GM12865 (cell line): ENCODE results near the gene ZNF471.

Experiments
- DNase-seq: peaks from one replicate; pipeline ENCODE4 v3.0.0; 2010; ENCODE audit warnings: low read depth
- H3K4me3 ChIP-seq: 2 replicates; pipeline ENCODE4 v1.5.1; 2011; ENCODE audit warnings: mild to moderate bottlenecking, low read depth, low read length, control low read depth
- CTCF ChIP-seq: IDR thresholded peaks from 2 replicates; pipeline ENCODE4 v1.5.1; 2011; ENCODE audit warnings: low read length, control low read depth, low read depth, inconsistent platforms; ENCODE audit not compliant: insufficient read depth; ENCODE audit errors: missing control alignments

Gene ZNF471

GRCh38 chr19:56543776-56544175 lies 36.1 kb downstream of the ZNF471 start:
- no peak for TF ChIP-seq CTCF
- no peak overlapping the region for H3K4me3 ChIP-seq

DNA sequence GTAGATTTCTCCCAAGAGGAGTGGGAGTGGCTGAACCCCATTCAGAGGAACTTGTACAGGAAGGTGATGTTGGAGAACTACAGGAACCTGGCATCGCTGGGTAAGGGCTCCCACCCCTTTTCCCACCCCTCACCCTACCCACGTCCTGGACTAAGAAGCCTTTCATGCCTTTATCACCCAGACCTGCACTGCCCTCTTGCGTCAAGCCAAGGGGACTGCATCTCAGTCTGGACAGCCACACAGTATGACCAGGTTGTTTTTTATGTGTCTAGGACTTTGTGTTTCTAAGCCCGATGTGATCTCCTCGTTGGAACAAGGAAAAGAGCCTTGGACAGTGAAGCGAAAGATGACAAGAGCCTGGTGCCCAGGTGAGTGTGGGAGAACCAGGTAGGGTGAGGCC lies 39.9 kb downstream of the ZNF471 start:
- TF ChIP-seq CTCF: peak; percentile 18
- no peak for DNase-seq

More at GRCh38 chr19:56543776-56544175, 36.1 kb downstream of the ZNF471 start:
- no peak for DNase-seq

GRCh38 chr19:56554272-56554869 lies 46.7 kb downstream of the ZNF471 start:
- H3K4me3 ChIP-seq: no peak overlapping the region
- no peak for DNase-seq
- no peak for TF ChIP-seq CTCF

More for the DNA sequence above, 39.9 kb downstream of the ZNF471 start:
- H3K4me3 ChIP-seq: no peak overlapping the region

DNA sequence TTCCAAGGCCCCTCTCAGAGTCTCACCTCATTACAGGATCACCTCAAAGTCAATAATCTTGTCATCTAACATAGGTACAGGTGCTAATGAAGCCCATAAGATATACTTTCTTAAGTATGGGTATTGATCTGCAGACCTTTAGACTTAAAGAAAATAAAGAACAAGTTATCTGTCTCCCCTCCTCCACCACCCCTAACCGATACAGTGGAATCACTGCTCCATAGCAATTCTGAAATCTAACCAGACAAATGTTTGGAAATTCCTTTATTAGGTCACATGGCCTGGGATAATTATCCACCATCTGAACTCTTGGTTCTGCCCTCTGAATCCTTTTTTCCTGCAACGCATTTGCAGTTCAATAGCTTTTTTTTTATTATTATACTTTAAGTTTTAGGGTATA lies 55.1 kb downstream of the ZNF471 start:
- DNase-seq: no peak
- H3K4me3 ChIP-seq: no peak overlapping the region
- TF ChIP-seq CTCF: no peak

GRCh38 chr19:56566904-56567273 lies 59.2 kb downstream of the ZNF471 start:
- TF ChIP-seq CTCF: no peak
- H3K4me3 ChIP-seq: peak overlapping the region; percentile 67
- peak; percentile 2 for DNase-seq

DNA sequence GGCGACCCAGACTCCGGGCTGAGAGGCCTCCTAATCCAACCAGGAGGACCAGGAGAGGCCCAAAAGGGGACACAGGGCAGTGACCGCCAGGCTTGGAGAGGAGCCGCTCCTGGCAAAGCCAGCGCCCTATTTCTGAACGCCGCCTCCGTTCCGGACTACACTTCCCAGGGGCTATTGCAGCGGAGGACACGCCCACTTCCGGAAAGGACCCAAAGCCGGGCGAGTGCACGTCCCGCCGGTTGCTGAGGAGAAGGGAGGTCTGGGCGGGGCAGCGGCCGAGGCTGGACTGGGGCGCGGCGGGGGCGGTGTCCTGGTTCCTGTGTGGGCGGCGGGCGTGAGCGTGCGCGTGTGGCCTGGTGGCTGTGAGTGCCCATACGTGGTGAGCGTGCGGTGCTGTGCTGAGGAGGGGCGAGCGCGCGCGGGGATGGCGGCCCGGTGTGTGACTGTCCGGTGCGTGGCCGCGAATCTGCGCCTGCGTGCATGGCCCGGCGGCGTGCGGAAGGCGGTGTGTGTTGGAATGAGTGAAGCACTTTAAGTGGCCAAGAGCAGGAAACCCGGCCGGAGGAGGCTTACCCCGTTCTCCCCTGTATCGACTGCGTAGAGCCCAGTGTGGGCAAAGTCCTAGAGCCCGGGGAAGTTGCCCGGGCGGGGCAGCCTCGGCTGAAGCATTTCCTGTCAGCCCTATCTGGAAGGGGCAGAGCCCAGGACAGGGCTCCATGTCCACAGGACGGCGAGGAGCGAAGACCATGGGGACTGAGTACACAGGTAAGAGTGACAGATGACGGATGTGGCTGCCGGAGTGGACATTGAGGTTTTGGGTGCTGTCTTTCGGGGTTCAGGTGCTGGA lies 59.8 kb downstream of the ZNF471 start, which contains the start of gene ZNF470:
Gene ZNF470, plus strand, starts transcription at position 195 of the 847 bp plus-strand sequence. CDS start 2,844 bp downstream, outside the sequence.
- H3K4me3 ChIP-seq: peak within 1 kb of the TSS; percentile 67
- DNase-seq: peak; percentile 80
- no peak for TF ChIP-seq CTCF
